ENCODE data around the gene SGSH.

DNA sequence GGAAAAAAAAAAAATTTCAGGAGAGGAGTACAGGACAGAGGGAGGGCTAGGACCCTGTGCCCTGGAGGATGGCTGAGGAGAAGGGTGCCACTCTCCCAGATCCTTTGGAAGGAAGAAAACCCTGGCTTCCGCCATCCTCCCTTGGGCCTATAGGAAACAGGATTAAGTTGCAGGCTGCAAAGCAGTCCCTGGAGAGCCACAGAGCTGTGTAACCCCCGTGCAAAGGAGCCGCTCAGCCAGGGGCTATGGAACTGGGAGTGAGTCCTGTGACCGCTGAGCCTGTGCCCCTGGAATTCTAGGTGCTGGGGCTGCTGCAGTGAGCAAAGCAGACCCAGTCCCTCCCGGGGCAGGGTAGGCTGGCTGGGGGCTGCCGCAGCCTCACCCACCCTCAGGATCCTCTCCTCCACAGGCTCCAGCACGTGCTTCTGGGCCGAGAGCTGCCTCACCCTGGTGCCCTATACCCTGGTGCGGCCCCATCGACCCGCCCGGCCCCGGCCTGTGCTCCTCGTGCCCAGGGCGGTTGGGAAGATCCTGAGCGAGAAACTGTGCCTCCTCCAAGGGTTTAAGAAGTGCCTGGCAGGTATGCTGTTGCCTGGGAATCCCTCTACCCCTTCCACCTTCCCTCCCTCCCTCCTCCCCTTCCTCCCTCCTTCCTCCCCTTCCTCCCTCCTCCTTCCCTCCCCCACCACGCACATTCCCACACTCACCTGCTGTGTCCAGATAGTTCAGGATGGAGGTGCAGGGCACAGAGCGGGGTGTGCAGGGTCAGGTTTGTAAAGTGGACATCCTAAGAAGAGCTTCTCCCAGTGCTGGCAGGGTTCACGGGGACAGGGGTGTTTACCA lies 15.3 kb downstream of the SGSH start:
- TF ChIP-seq, protein P1, sequence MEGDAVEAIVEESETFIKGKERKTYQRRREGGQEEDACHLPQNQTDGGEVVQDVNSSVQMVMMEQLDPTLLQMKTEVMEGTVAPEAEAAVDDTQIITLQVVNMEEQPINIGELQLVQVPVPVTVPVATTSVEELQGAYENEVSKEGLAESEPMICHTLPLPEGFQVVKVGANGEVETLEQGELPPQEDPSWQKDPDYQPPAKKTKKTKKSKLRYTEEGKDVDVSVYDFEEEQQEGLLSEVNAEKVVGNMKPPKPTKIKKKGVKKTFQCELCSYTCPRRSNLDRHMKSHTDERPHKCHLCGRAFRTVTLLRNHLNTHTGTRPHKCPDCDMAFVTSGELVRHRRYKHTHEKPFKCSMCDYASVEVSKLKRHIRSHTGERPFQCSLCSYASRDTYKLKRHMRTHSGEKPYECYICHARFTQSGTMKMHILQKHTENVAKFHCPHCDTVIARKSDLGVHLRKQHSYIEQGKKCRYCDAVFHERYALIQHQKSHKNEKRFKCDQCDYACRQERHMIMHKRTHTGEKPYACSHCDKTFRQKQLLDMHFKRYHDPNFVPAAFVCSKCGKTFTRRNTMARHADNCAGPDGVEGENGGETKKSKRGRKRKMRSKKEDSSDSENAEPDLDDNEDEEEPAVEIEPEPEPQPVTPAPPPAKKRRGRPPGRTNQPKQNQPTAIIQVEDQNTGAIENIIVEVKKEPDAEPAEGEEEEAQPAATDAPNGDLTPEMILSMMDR (IDR thresholded peaks at IDR 0.05): no peak
- no peak for TF ChIP-seq POLR2A (IDR thresholded peaks at IDR 0.05)
- TF ChIP-seq POLR2AphosphoS5 (IDR thresholded peaks at IDR 0.05): no peak
- no peak for TF ChIP-seq EP300 (IDR thresholded peaks at IDR 0.05)

Measured in suprapubic skin (tissue), 4 donors.